SW480 (cell line): ENCODE results near the gene MUC6.

Experiments
- DNase-seq: peaks from one replicate; pipeline ENCODE4 v3.0.0-alpha.2; 2016; ENCODE audit warnings: low spot score

Gene MUC6

GRCh38 chr11:1036931-1037330 lies 413 bp upstream of the MUC6 start:
- no peak for DNase-seq

- DNase-seq = no peak
These were observed 788 bp downstream of the MUC6 start for GRCh38 chr11:1035577-1036283.

DNA sequence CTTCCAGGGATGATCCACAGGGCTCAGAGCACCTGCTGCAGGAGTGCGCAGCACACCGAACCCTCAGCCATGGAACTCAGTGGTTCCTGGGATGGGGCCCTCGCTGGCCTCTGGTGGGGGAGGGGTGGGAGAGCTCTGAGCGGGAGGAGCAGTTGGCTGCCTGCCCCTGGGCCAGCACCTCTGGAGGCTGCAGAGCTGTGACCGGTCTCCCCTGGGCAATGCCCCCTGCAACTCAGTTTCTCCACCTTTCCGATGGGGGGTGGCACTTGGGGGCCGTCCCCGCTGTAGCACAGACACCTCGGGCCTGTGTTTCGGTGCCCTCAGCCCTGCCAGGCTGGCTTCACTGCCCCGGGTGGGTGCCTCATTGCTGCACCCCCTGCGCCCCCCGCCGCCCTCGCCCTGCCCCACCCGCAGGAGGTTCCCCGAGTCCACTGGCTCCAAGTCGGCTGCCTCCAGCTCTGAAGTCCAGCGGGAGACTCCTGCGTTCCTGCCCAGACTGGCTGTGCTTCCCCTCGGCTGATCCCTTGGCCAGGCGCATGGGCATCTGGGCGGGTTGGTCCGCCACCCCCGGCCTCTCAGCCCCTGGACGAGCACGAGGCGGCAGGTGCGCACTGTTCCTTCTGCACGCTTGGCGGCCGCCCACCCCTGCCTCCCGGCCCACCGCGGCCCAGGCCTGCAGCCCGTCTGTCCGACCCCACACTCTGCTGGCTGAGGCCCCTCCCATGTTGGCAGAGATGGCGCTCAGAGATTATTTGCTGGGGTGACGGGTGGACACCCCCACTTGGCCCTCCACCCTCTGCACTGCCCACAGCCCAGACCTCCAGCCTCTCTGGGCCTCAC lies 1.8 kb downstream of the MUC6 start:
- no peak for DNase-seq

DNA sequence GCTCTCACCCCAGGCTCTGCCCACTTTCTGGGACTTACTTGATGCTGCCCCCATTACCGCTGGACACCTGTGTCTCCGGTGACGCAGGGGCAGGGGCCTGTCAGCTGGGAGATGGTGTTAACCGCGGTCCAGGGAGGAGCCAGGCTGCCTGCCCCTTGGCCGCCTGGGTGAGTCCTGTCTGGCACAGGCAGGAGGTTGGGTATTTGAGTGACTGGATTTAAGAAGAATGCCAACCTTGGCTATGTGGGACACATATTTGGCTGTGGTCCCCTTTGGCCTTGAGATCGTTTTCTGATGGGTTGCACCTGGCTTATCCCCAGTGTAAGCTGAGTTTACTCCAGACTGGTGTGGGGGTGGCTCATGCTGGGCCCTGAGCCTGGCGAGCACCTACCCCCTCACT lies 2.5 kb downstream of the MUC6 start:
- no peak for DNase-seq

DNA sequence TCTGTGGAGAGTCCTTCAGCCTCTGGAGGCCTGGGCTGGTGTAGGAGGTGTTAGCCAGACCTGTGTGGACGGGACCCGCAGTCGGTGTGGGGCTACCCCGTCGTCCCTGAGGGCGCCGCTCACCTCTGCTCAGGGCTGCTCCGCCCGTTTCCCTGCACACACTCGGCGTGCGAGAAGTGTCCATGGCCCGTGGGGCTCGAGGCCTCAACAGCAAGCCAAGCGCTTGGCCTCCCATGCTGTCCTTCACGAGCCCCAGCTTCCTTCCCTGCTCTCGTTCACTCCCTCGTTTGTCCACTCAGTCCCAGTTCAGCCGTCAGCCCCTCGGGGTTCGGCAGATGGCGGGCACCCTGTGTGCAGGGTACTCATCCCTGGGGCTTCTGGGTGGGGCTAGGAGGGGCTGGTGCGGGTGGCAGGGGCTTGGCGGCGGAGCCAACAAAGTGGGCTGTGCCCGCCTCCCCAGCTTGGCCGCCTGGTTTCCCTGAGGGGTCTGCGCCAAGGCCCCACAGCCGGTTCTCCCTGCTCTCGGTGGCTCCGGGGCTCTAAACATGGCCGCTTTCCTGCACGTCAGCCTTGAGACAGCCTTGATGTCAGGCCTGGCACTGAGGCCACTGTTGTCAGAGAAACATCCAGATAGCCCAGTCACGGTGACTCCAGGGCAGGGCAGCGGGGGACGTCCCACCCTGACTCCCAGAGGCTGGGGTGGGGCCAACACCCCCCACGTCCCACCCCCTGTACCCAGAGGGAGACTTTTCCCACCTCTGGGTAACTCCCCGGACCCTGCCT lies 3.3 kb downstream of the MUC6 start:
- no peak for DNase-seq

GRCh38 chr11:1032310-1032891 lies 4.1 kb downstream of the MUC6 start:
- no peak for DNase-seq

DNA sequence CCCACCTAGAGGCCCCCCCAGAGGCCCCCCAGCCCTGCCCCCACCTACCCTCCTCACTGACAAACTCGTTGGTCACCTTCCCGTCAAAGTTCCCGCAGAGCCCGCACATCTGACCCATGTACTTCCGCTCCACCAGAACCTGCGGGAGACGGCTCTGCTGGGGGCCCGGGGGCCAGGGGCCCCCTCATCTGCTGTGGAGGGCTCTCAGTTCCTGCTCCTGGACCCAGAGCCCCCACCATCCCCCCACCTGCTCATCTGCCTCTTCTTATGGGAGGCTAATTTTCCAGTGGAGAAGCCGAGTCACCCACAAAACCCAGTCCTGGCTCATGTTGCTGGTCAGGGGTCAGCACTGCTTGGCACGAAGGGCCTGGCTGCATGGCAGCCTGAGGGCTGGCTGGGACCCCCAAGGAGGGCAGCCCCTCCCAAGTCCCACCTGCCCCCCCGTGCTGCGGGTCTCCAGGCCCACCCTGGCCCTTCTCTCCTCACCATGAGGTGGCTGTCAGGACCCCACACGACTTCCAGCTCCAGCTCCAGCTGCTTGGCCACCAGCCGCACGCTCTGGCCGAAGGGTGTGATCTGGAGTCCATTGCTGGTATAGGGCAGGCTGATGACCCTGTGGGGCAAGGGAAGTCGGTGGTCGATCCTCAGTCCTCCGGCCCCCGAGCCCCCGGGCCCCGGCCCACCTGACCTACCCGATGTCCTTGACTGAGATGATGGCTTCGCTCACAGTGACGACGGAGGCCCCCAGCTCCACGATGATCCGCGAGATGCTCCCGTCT lies 5.2 kb downstream of the MUC6 start:
- no peak for DNase-seq

- DNase-seq = no peak
These were observed 6.0 kb downstream of the MUC6 start for GRCh38 chr11:1030556-1030955.

- no peak for DNase-seq
These were observed 6.4 kb downstream of the MUC6 start for GRCh38 chr11:1030086-1030485.

DNA sequence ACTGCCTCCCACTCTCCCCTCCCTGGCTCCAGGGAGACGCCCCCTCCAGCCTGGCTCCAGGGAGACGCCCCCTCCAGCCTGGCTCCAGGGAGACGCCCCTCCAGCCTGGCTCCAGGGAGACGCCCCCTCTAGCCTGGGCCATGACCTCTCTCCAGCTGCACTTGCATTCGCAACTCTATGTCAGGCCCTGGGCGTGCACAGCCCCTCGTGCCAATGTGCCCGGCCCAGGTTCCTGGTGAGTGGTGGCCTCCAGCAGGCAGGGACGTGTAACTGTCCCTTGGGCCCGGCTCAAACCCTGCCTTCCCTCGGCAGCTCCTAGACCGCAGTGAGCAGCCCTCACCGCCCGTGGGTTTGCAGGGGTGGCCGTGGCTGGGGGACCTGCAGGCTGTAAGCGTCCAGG lies 6.9 kb downstream of the MUC6 start:
- DNase-seq = no peak

DNA sequence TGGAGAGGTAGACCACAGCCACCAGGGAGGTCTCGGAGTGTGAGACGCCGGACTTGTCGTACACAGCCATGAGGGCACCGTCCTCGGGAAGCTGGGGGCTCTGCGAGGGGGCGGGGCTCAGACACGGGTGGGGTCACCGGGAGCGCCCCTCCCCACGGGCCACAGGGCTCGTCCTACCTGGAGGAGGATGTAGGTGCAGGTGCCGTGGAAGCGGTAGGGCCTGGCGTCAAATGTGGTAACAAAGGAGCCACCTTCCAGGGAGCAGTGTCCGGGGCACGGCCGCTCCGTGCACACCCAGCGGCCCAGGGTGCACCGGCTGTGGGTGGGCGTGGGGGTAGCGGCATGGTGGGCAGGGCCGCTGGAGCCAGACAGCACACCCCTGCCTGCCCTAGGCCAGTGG lies 7.5 kb downstream of the MUC6 start:
- no peak for DNase-seq

DNA sequence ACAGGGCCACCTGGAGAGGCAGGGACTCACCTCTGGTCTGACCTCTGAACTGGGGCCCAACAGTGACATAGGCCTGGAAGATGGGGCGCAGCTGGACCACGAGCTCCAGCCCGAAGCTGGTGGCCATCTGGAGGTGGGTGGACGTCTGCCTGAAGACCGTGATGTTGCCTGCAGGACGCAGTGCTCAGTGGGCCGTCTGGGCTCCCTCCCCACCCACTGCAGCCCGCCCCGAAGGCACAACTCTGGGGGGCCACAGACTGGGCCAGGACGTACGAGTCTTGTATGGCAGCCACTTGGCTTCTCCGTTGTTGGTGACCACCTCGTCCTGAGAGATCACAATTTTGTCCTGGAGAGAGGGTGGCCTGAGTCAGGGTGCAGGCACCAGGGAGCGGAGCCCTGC lies 7.9 kb downstream of the MUC6 start:
- DNase-seq = no peak

- no peak for DNase-seq
These were observed 8.3 kb downstream of the MUC6 start for GRCh38 chr11:1028291-1028540.

DNA sequence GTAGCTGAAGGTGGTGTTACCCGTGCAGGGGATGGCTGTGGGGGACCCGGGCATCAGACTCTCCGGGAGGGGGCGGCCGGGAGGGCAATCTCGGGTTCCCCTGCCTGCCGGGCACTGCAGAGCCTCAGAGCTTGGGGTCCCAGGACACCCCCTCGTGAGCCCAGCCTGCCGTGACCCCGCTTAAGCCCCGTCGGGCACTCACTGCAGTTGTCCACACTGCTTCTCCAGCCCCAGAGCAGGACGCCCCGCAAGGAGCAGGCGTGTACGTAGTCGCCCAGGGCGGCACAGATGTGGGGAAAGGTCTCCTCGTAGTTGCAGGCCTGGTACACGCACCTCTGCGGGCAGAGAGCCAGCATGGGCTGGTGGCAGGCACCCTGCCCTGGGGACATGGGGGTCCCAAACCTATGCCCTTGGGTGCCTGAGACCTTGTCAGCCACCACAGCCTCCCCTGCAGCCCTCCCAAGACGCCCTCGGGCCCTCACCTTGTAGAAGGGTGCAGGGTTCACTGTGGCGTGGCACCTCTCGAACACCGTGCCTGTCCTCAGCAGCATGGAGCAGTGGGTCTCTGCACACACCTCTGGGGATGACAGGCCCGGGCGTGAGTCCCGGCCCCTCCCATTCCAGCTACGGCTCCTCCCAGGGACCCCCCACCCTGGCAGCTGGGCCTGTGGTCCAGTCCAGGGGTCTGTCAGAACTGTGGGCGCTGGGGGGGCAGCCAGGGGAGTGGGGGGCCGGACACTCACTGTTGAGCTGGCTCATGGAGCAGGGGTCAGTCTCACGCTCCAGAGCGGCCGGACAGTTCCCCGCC lies 8.8 kb downstream of the MUC6 start:
- no peak for DNase-seq

- no peak for DNase-seq
These were observed 9.7 kb downstream of the MUC6 start for GRCh38 chr11:1026641-1027482.

DNA sequence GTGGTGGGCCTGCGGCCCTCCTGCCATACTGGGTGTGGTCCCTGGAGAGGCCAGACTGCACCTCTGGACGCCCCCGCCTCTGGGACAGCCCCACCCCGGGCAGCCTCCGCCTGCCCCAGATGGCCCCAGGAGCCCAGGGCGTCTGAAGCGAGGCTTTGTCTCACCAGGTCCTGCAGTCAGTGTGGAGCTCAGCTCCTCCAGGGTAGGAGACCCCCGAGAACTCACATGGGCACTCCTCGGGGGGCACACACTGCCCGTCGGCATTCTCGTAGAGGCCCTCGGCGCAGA lies 10.4 kb downstream of the MUC6 start:
- no peak for DNase-seq

DNA sequence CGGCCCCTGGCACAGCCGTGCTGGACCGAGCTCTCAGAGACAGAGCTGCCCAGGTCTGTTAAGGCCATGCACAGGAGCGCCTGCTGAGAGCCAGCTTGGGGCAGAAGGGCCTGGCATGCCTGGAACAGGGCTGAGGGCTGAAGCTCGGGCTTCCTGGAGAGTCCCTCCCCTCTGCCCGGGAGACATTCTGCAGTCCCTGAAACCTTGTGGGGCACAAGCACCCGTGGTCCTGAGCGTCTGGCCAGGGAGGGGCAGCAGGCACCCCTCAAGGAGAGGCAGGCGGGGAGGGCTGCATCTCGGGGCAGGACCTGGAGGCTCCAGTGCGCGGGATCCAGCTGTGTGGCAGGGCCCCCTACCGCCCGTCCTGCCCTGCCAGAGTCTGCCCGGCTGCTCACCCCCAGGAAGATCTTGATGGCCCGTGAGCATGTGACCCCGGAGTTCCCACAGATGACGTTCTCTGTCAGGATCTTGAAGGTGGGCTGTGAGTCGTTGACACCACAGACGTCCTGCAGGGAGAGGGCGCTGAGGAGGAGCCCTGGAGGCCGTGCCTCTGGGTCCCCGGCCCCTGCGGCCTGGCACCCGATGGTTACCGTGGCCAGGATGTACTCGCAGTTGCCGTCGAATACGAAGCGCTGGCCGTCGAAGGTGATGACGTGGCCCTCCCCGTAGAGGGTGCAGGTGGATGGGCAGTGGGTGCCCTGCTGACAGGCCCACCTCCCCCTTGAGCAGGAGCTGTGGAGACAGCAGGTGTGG lies 10.9 kb downstream of the MUC6 start:
- DNase-seq = no peak

GRCh38 chr11:1024597-1025409 lies 11.7 kb downstream of the MUC6 start:
- no peak for DNase-seq
